ENCODE data around the gene DDR2. TPM values are rescaled to one million over a fixed set of nuclear protein-coding genes. Genes with fewer than 3 reads are reported as not detected.

The DDR2 gene
- total RNA-seq, 1 experiment from 2014 or later, result 4.9 TPM

GRCh38 chr1:162829268-162829667, 197.0 kb downstream of the DDR2 start:
- Mint-ChIP-seq H3K27ac (ENCODE audit: low read depth, unreplicated experiment) (no peak overlapping the region), H3K4me1 (ENCODE audit: insufficient read depth, unreplicated experiment) (peaks cover under 1% of the 10 kb centered on the region), H3K9me3 (ENCODE audit: unreplicated experiment) (no peaks in the 10 kb centered on the region), H3K36me3 (ENCODE audit: insufficient read depth, unreplicated experiment) (no peaks in the 10 kb centered on the region), H3K27me3 (ENCODE audit: insufficient read depth, unreplicated experiment) (peaks cover 13% of the 10 kb centered on the region), H3K4me3 (ENCODE audit: unreplicated experiment) (no peak overlapping the region)
- intact Hi-C loops (cut with micrococcal nuclease), result no loop called here
- ChIA-PET POLR2A (no interaction called here), CTCF (interaction anchor here (0.7 kb wide), 1 partner anchor 788 kb away, joined by 3 read pairs; no protein-coding TSS in a partner anchor)
- BruUV-seq (replicated peaks), result no TSS peak
- no peak for DNase-seq (ENCODE audit: unreplicated experiment)
- no peak for TF ChIP-seq CTCF (IDR thresholded peaks at IDR 0.05; ENCODE audit: unreplicated experiment)

DNA sequence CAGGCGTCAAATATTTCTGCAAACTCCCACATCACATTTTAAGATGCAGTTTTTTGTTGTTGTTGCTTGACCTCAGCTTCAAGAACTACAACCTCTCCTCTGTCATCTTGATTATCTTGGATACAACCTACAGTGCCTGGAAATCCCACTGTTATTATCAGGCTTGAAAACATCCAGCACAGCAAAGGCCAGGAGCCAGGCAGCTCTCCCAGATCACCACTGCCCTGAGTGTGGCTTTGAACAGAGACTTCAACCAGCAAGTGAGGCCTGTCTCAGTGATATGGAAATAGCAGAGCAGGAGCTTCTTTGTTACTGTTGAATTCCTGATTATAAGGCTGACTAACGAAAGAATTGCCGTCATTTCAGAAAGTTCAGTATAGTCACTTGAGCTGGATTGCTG, 200.2 kb downstream of the DDR2 start:
- CTCF ChIA-PET, result interaction anchor here (0.5 to 2.5 kb wide), 7 partner anchors 8 to 484 kb away, joined by 3 to 8 read pairs (median 3); no protein-coding TSS in a partner anchor

GRCh38 chr1:162835157-162835899, 203.1 kb downstream of the DDR2 start:
- CTCF ChIA-PET, result interaction anchor here (0.5 to 4.0 kb wide), 5 partner anchors 12 to 1179 kb away, joined by 4 to 45 read pairs (median 10); no protein-coding TSS in a partner anchor
- no TSS peak for BruUV-seq (replicated peaks)

More for the DNA sequence above, 200.2 kb downstream of the DDR2 start:
- H3K27ac Mint-ChIP-seq (ENCODE audit: low read depth, unreplicated experiment), result no peak overlapping the region
- no peaks in the 10 kb centered on the region for H3K36me3 Mint-ChIP-seq (ENCODE audit: insufficient read depth, unreplicated experiment)
- H3K9me3 Mint-ChIP-seq (ENCODE audit: unreplicated experiment), result no peaks in the 10 kb centered on the region
- DNase-seq (ENCODE audit: unreplicated experiment), result no peak
- intact Hi-C loops (cut with micrococcal nuclease), result no loop called here
- no peak for TF ChIP-seq CTCF (IDR thresholded peaks at IDR 0.05; ENCODE audit: unreplicated experiment)
- peaks cover 13% of the 10 kb centered on the region for H3K27me3 Mint-ChIP-seq (ENCODE audit: insufficient read depth, unreplicated experiment)
- no peaks in the 10 kb centered on the region for H3K4me1 Mint-ChIP-seq (ENCODE audit: insufficient read depth, unreplicated experiment)
- no TSS peak for BruUV-seq (replicated peaks)
- POLR2A ChIA-PET, result no interaction called here
- no peak overlapping the region for H3K4me3 Mint-ChIP-seq (ENCODE audit: unreplicated experiment)

More at GRCh38 chr1:162835157-162835899, 203.1 kb downstream of the DDR2 start:
- TF ChIP-seq CTCF (IDR thresholded peaks at IDR 0.05; ENCODE audit: unreplicated experiment), result no peak
- Mint-ChIP-seq H3K27ac (ENCODE audit: low read depth, unreplicated experiment) (no peak overlapping the region), H3K9me3 (ENCODE audit: unreplicated experiment) (peaks cover 15% of the 10 kb centered on the region), H3K27me3 (ENCODE audit: insufficient read depth, unreplicated experiment) (peaks cover 15% of the 10 kb centered on the region), H3K36me3 (ENCODE audit: insufficient read depth, unreplicated experiment) (no peaks in the 10 kb centered on the region), H3K4me1 (ENCODE audit: insufficient read depth, unreplicated experiment) (no peaks in the 10 kb centered on the region), H3K4me3 (ENCODE audit: unreplicated experiment) (no peak overlapping the region)
- POLR2A ChIA-PET, result no interaction called here
- DNase-seq (ENCODE audit: unreplicated experiment), result no peak
- intact Hi-C loops (cut with micrococcal nuclease), result no loop called here

Other genes starting within 250 kb of the DDR2 start
- not detected in 2 replicates for gene SH2D1B, start 220.3 kb upstream of the DDR2 start, total RNA-seq (2022)
- 76.9 and 102 TPM in 2 replicates for gene UHMK1, start 134.6 kb upstream of the DDR2 start, total RNA-seq (2022)
- gene UAP1, start 70.7 kb upstream of the DDR2 start, total RNA-seq (2022), result 479 and 542 TPM in 2 replicates
- gene HSD17B7, start 158.2 kb downstream of the DDR2 start, total RNA-seq (2022), result 15.5 and 19.6 TPM in 2 replicates
- gene CCDC190, start 228.7 kb downstream of the DDR2 start, total RNA-seq (2022), result not detected in 2 replicates